ENCODE results near the gene EXOC4.

EXOC4 gene

DNA sequence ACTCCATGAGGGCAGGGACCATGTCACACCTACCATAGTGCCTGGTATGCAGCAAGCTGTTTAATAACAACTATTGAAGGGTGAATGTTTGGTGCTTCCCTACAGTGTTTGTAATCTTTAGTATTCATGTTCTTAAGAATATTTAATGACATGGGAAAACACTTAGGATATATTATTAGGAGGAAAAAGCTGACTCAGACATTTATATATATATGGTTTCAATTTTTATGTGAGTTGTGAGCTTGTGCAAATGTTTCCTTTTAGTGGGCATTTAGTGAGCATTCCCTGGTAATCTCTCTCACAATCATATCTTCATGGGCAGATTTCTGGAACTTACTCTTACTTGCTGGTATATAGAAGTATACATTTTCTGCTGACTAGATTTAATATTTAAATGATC, 359.1 kb downstream of the EXOC4 start:
- DNase-seq (ENCODE audit: extremely low read depth, low read depth), result no peak
- TF ChIP-seq, protein P1, sequence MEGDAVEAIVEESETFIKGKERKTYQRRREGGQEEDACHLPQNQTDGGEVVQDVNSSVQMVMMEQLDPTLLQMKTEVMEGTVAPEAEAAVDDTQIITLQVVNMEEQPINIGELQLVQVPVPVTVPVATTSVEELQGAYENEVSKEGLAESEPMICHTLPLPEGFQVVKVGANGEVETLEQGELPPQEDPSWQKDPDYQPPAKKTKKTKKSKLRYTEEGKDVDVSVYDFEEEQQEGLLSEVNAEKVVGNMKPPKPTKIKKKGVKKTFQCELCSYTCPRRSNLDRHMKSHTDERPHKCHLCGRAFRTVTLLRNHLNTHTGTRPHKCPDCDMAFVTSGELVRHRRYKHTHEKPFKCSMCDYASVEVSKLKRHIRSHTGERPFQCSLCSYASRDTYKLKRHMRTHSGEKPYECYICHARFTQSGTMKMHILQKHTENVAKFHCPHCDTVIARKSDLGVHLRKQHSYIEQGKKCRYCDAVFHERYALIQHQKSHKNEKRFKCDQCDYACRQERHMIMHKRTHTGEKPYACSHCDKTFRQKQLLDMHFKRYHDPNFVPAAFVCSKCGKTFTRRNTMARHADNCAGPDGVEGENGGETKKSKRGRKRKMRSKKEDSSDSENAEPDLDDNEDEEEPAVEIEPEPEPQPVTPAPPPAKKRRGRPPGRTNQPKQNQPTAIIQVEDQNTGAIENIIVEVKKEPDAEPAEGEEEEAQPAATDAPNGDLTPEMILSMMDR (IDR thresholded peaks at IDR 0.05; ENCODE audit: low read depth, low read length), result no peak

DNA sequence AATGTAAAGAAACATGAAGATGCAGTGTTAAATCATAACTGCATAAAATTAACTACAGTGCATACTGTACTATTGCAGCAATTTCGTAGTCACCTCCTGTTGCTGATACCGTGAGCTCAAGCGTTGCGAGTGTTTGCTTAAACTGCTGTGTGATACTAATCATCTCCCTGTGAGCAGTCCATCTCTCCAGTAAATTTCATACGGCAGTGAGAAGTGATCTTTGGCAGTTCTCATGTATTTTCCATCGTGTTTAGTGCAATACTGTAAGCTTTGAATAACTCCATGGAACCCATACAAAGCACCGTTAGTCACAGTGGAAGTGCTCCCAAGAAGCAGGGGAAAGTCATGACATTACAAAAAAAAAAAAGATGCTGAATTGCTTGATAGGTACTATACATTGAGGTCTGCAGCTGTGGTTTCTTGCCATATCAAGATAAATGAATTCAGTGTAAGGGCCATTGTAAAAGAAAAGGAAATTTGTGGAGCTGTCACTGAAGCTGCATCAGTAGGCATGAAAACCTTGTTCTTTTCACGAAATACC, 360.4 kb downstream of the EXOC4 start:
- TF ChIP-seq, protein P1 (IDR thresholded peaks at IDR 0.05; ENCODE audit: low read depth, low read length), result no peak
- DNase-seq (ENCODE audit: extremely low read depth, low read depth), result no peak

DNA sequence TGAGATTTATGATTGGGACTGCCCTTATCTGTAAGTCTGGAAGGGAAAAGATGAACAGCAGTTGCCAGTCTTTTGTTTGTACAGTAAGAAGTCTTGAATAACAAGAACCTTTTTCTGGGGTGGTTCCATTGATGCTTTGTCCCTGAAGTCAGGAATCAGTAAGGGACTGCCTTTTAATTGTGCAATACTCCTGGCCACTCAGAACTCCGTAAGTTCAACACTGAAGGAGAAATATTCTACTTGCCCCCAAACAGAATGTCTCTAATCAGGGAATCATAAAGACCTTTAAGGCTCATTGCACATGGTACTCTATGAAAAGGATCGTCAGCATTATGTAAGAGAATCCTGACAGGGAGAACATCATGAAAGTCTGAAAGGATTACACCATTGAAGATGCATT, 361.4 kb downstream of the EXOC4 start:
- no peak for DNase-seq (ENCODE audit: extremely low read depth, low read depth)
- TF ChIP-seq, protein P1 (IDR thresholded peaks at IDR 0.05; ENCODE audit: low read depth, low read length), result no peak

DNA sequence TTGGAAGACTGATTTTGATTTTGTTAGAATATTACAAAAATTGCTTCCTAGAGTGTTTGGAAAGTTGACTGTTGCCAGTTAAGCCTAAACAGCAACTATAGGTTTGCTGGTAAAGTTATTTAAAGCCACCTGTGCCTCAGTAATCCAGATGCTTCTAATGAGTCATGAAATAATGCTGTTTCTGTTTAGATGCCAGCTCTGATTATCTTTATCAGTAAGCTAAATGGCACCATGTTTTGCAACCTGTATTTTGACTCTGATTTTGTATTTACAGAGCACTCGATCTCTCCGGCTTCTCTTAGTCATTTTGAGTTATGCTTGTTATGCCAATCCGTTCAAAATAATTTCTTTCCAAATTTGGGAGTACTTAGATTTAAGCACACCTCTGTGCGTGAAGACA, 366.1 kb downstream of the EXOC4 start:
- no peak for DNase-seq (ENCODE audit: extremely low read depth, low read depth)
- TF ChIP-seq, protein P1 (IDR thresholded peaks at IDR 0.05; ENCODE audit: low read depth, low read length), result no peak

DNA sequence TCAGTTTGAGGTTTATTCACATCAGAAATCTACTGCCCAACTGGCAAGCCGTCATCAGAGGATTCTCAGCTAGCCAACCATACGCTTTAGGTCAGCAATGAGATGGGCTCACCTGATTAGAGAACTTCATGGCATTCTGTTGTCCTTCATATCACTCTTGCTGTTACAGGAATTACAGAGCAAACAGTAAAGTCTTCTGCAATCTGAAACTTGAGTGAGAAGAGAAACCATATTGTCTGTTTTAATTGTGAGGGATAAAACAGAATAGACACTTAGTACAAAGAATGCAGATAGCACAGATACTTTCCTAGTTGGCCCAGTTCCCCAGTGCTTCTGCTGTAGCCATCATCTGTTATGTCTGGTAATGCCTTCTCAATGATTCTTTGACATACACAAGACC, 366.6 kb downstream of the EXOC4 start:
- TF ChIP-seq, protein P1 (IDR thresholded peaks at IDR 0.05; ENCODE audit: low read depth, low read length), result no peak
- no peak for DNase-seq (ENCODE audit: extremely low read depth, low read depth)

DNA sequence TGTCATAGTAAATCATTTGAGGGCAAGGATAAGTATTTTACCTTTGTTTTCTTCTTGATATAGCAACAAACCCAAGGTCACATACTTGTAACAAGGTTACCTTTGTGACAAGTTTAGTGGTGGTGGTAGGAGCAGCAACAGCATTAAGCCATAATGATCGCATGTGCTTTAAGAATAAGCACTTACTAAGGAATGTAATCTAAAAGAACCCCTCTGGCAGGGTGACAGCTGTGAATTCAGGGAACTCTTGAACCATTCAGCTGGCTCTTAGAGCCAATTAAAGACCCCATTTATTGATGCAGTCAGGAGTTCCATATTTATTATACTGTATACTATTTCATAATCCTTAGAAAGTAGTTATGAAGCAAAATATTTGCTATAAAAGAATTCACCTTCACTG, 370.8 kb downstream of the EXOC4 start:
- TF ChIP-seq, protein P1 (IDR thresholded peaks at IDR 0.05; ENCODE audit: low read depth, low read length), result no peak
- no peak for DNase-seq (ENCODE audit: extremely low read depth, low read depth)

DNA sequence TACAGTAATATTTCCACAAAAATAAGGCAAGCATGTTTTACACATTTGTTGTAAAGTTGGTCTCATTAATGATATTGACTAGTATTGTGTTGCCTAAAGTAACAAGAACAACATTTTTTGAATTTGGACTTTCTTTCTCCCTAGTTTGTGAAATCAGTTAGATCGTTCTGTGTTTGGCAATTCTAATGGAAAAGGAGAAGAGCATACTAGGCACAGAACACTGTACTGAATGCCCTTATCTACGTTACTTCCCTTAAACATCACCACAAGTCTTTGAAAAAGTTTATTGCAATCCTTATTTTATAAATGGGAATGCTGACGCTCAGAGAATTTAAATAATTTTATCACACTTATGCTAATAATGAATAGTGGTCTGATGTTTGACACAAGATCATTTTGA, 372.2 kb downstream of the EXOC4 start:
- TF ChIP-seq, protein P1 (IDR thresholded peaks at IDR 0.05; ENCODE audit: low read depth, low read length), result no peak

More for the DNA sequence above, 372.2 kb downstream of the EXOC4 start:
- DNase-seq (ENCODE audit: extremely low read depth, low read depth), result no peak

Data from AG09319 (cell line).